ENCODE measurements around the gene TTLL8. TPM values are rescaled to one million over a fixed set of nuclear protein-coding genes. Genes with fewer than 3 reads are reported as not detected.

Gene TTLL8
- total RNA-seq, 3 donors from 2014 or later (not counting 1 experiment from before 2014, with no cell fraction given): not detected

- H3K4me1 Mint-ChIP-seq: no peaks in the 10 kb centered on the region
- H3K4me3 Mint-ChIP-seq: peak overlapping the region; percentile 55
- H3K27me3 Mint-ChIP-seq (ENCODE audit: low read depth in 2 of 2): peaks cover 0 to 3% of the 10 kb centered on the region in 2 donors
- no peak overlapping the region for H3K27ac Mint-ChIP-seq
- 67% methylated on average over 28 of the region's 31 CpGs for WGBS (ENCODE audit: insufficient coverage)
- peaks cover 9% of the 10 kb centered on the region for H3K4me1 ChIP-seq (ENCODE audit: control insufficient read depth, insufficient read depth, low read length)
- no peaks in the 10 kb centered on the region for H3K9me3 Mint-ChIP-seq
- peak in 1 of 3 donors; percentile 25 for ATAC-seq
- no peak overlapping the region for H3K27ac ChIP-seq (ENCODE audit: low read length)
- no peaks in the 10 kb centered on the region for H3K36me3 Mint-ChIP-seq
- peaks cover 3% of the 10 kb centered on the region for H3K27me3 ChIP-seq (ENCODE audit: control insufficient read depth, insufficient read depth, low read length)
- H3K9me3 ChIP-seq (ENCODE audit: control insufficient read depth, insufficient read depth, low read length): no peaks in the 10 kb centered on the region
- H3K36me3 ChIP-seq (ENCODE audit: control insufficient read depth, insufficient read depth, low read length): peaks cover 2% of the 10 kb centered on the region
- H3K4me3 ChIP-seq (ENCODE audit: low read length): no peak overlapping the region
- TF ChIP-seq CTCF (IDR thresholded peaks at IDR 0.05): no peak
- intact Hi-C loops (cut with micrococcal nuclease): no loop called here
- no peak for DNase-seq
These were observed 1.1 kb upstream of the TTLL8 start for GRCh38 chr22:50058906-50059880.

DNA sequence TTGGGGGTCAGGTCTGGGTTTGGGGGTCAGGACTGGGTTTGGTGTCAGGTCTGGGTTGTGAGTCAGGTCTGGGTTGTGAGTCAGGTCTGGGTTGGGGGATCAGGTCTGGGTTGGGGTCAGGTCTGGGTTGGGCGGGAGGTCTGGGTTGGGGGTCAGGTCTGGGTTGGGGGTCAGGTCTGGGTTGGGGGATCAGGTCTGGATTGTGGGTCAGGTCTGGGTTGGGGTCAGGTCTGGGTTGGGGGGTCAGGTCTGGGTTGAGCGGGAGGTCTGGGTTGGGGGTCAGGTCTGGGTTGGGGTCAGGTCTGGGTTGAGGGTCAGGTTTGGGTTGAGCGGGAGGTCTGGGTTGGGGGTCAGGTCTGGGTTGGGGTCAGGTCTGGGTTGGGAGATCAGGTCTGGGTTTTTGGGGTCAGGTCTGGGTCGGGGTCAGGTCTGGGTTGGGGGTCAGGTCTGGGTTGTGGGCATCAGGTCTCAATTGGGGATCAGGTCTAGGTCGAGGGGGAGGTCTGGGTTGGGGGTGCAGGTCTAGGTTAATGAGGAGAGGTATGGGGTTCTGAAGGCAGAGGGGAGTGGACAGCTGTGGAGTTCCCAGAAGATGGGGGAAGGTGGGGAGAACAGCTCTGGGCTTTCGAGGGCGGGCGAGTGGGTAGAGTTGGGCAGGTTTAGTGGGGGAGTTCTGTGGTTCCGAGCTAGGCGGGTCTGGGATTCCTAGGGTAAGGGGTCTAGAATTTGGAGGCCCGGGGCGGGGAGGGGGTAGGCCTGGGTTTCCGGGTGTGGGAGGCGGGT, 629 bp downstream of the TTLL8 start:
- Mint-ChIP-seq H3K36me3 (no peaks in the 10 kb centered on the region), H3K27ac (no peak overlapping the region), H3K27me3 (ENCODE audit: low read depth in 2 of 2) (peaks cover 0 to 3% of the 10 kb centered on the region in 2 donors), H3K4me3 (no peak overlapping the region), H3K4me1 (no peaks in the 10 kb centered on the region), H3K9me3 (peaks cover 0 to 2% of the 10 kb centered on the region in 2 donors)
- Histone ChIP-seq H3K9me3 (ENCODE audit: control insufficient read depth, insufficient read depth, low read length) (no peaks in the 10 kb centered on the region), H3K27me3 (ENCODE audit: control insufficient read depth, insufficient read depth, low read length) (peaks cover 3% of the 10 kb centered on the region), H3K27ac (ENCODE audit: low read length) (no peak overlapping the region), H3K4me1 (ENCODE audit: control insufficient read depth, insufficient read depth, low read length) (peaks cover 9% of the 10 kb centered on the region), H3K4me3 (ENCODE audit: low read length) (no peak overlapping the region), H3K36me3 (ENCODE audit: control insufficient read depth, insufficient read depth, low read length) (no peaks in the 10 kb centered on the region)
- intact Hi-C loops (cut with micrococcal nuclease): no loop called here
- no peak for TF ChIP-seq CTCF (IDR thresholded peaks at IDR 0.05)
- 91% methylated on average over 13 of the region's 14 CpGs for WGBS (ENCODE audit: insufficient coverage)
- DNase-seq (no peak), ATAC-seq (no peak)

GRCh38 chr22:50056214-50056972, 1.7 kb downstream of the TTLL8 start:
- H3K4me1 Mint-ChIP-seq: no peaks in the 10 kb centered on the region
- H3K27ac ChIP-seq (ENCODE audit: low read length): no peak overlapping the region
- H3K9me3 ChIP-seq (ENCODE audit: control insufficient read depth, insufficient read depth, low read length): no peaks in the 10 kb centered on the region
- peaks cover 0 to 3% of the 10 kb centered on the region in 2 donors for H3K27me3 Mint-ChIP-seq (ENCODE audit: low read depth in 2 of 2)
- intact Hi-C loops (cut with micrococcal nuclease): no loop called here
- DNase-seq (no peak), ATAC-seq (no peak)
- no peak overlapping the region for H3K4me3 Mint-ChIP-seq
- H3K36me3 Mint-ChIP-seq: no peaks in the 10 kb centered on the region
- no peak overlapping the region for H3K4me3 ChIP-seq (ENCODE audit: low read length)
- WGBS (ENCODE audit: insufficient coverage): 70% methylated on average over 32 of the region's 34 CpGs
- no peak overlapping the region for H3K27ac Mint-ChIP-seq
- no peaks in the 10 kb centered on the region for H3K36me3 ChIP-seq (ENCODE audit: control insufficient read depth, insufficient read depth, low read length)
- no peak for TF ChIP-seq CTCF (IDR thresholded peaks at IDR 0.05)
- peaks cover 3% of the 10 kb centered on the region for H3K27me3 ChIP-seq (ENCODE audit: control insufficient read depth, insufficient read depth, low read length)
- H3K9me3 Mint-ChIP-seq: peaks cover 0 to 2% of the 10 kb centered on the region in 2 donors
- peaks cover 9% of the 10 kb centered on the region for H3K4me1 ChIP-seq (ENCODE audit: control insufficient read depth, insufficient read depth, low read length)
